ENCODE data around the gene SLC2A5.
"Not testable (repeated sequence)": the region's sequence is repeated elsewhere in the genome, so short reads cannot be mapped to it uniquely, and the experiment has no call there.

SLC2A5 gene

GRCh38 chr1:9004700-9005394 is 64.6 kb downstream of the SLC2A5 start:
- peak; percentile 90 for TF ChIP-seq CTCF (IDR thresholded peaks at IDR 0.05; ENCODE audit: borderline replicate concordance, control extremely low read depth, extremely low read depth, insufficient read depth, missing control alignments)
- in situ Hi-C loops (cut with MboI; ENCODE audit: low sequenced_read_pairs, unreplicated experiment), result loop anchor here (5.0 kb wide), 1 partner anchor 97 kb away; no protein-coding TSS in a partner anchor
- peak; percentile 93 for DNase-seq (ENCODE audit: low spot score)

GRCh38 chr1:9004031-9004699 is 65.3 kb downstream of the SLC2A5 start:
- in situ Hi-C loops (cut with MboI; ENCODE audit: low sequenced_read_pairs, unreplicated experiment), result no loop called here
- no peak for DNase-seq (ENCODE audit: low spot score)

GRCh38 chr1:9002215-9002560 is 67.2 kb downstream of the SLC2A5 start:
- in situ Hi-C loops (cut with MboI; ENCODE audit: low sequenced_read_pairs, unreplicated experiment); DNase-seq (ENCODE audit: low spot score): not testable (repeated sequence)

More at GRCh38 chr1:9004031-9004699, 65.3 kb downstream of the SLC2A5 start:
- no peak for TF ChIP-seq CTCF (IDR thresholded peaks at IDR 0.05; ENCODE audit: borderline replicate concordance, control extremely low read depth, extremely low read depth, insufficient read depth, missing control alignments)

- DNase-seq (ENCODE audit: low spot score); in situ Hi-C loops (cut with MboI; ENCODE audit: low sequenced_read_pairs, unreplicated experiment): not testable (repeated sequence)
These were observed 67.8 kb downstream of the SLC2A5 start for GRCh38 chr1:9001534-9002214.

DNA sequence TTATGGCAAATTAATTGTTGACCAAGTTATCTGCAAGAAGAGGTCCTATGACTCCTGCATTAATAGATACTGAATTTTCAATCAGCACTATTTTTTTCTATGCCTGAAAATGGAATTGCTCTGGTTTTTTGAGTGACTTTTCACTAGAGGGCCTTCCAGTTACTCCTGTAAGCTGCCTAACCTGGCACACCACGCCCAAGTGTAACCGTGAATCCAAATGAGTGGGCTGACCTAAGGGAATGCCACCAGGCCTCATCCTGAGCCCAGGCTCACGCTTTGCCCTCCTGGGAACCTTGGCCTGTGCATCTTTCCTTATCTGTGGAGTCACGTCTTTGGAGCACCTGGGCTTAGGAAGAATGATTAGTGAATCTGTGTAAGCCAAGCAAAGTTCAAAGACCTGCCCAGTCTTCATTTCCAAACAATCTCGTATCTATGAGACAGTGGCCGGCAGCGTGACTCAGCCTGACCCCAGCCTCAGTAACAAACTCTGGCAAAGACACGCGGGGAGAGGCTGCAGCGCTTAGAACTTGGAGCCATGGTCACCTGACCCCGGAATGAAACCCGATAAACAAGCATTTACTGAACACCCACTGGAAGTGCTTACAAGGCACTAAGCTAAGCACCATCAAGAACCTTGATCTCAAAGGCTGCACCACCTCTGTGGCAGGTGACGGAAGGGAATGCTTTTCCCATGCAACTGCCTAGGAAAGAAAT is 75.3 kb downstream of the SLC2A5 start:
- not testable (repeated sequence) for DNase-seq (ENCODE audit: low spot score)
- in situ Hi-C loops (cut with MboI; ENCODE audit: low sequenced_read_pairs, unreplicated experiment), result loop anchor here (10.0 kb wide), 1 partner anchor 59 kb away; no protein-coding TSS in a partner anchor

- DNase-seq (ENCODE audit: low spot score), result no peak
- no peak for TF ChIP-seq CTCF (IDR thresholded peaks at IDR 0.05; ENCODE audit: borderline replicate concordance, control extremely low read depth, extremely low read depth, insufficient read depth, missing control alignments)
- in situ Hi-C loops (cut with MboI; ENCODE audit: low sequenced_read_pairs, unreplicated experiment), result loop anchor here (10.0 kb wide), 1 partner anchor 58 kb away; no protein-coding TSS in a partner anchor
These were observed 76.3 kb downstream of the SLC2A5 start for GRCh38 chr1:8992936-8993687.

DNA sequence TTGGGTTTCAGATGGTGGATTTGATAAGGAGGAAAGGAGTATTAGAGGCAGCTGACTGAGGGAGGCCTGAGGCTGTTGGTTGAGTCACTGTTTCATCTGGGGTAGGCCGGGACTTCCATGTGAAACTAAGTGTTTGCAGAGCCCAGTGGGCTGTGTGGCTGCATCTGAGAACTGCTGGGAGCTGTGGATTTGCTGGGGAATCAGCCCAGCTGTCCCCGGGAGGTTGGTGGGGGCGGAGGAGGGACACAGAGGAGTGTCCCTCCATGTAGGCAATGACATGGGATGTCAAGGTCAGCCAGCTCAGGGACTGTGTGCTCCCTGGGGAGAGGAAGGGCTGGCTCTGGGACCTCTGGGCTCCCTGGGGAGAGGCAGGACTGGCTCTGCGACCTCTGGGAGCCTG is 79.6 kb downstream of the SLC2A5 start:
- no peak for DNase-seq (ENCODE audit: low spot score)
- in situ Hi-C loops (cut with MboI; ENCODE audit: low sequenced_read_pairs, unreplicated experiment), result loop anchor here (10.0 kb wide), 1 partner anchor 55 kb away; no protein-coding TSS in a partner anchor
- TF ChIP-seq CTCF (IDR thresholded peaks at IDR 0.05; ENCODE audit: borderline replicate concordance, control extremely low read depth, extremely low read depth, insufficient read depth, missing control alignments), result no peak
